H1 (cell line): Measurements from ENCODE around the gene PERCC1. TPM values are rescaled to one million over a fixed set of nuclear protein-coding genes. Genes with fewer than 3 reads are reported as not detected.
A peak's percentile ranks its signal among the peaks of the same experiment; 100 is the strongest.

Experiments
- CTCF ChIA-PET: fragments of 300-600 bp; sonication (Branson Sonifier 250); formaldehyde crosslinking; loops from one replicate; lab custom pipeline; 2021; ENCODE audit not compliant: partially characterized antibody; lab: Charles Lee
- POLR2A ChIA-PET: fragments of 300-600 bp; sonication (Branson Sonifier 250); formaldehyde crosslinking; loops from one replicate; lab custom pipeline; 2021; ENCODE audit warnings: inconsistent platforms; ENCODE audit not compliant: partially characterized antibody; lab: Charles Lee
- DNase-seq, 2 experiments: peaks; one replicate each; pipeline versions ENCODE4 v3.0.0 to v3.0.0-alpha.2; 2010 to 2022; ENCODE audit warnings: low spot score in 2 of 2, low read depth in 1 of 2, mixed read lengths in 1 of 2
- FAIRE-seq: peaks from 2 replicates; lab custom pipeline; 2011; peaks lifted over from hg19 to GRCh38; lab: Jason Lieb, UNC
- H2AFZ ChIP-seq: 2 replicates; pipeline ENCODE4 v1.8.1; 2012; ENCODE audit warnings: low read length, inconsistent platforms
- H2AK5ac ChIP-seq: 2 replicates; pipeline ENCODE4 v1.6.1; 2013; ENCODE audit warnings: low read depth, low read length
- H2BK120ac ChIP-seq: replicated peaks from 2 replicates; pipeline ENCODE3; 2013; ENCODE audit warnings: low read depth, low read length, inconsistent platforms
- H2BK12ac ChIP-seq: 2 replicates; pipeline ENCODE4 v1.6.1; 2013; ENCODE audit warnings: low read depth, low read length
- H2BK15ac ChIP-seq: 2 replicates; pipeline ENCODE4 v1.6.1; 2013; ENCODE audit warnings: low read length
- H2BK20ac ChIP-seq: 2 replicates; pipeline ENCODE4 v1.6.1; 2013; ENCODE audit warnings: low read length
- H2BK5ac ChIP-seq: 2 replicates; pipeline ENCODE4 v1.6.1; 2013; ENCODE audit warnings: low read depth, low read length
- H3K14ac ChIP-seq: 2 replicates; pipeline ENCODE4 v1.6.1; 2013; ENCODE audit warnings: inconsistent platforms; ENCODE audit not compliant: insufficient read length
- H3K18ac ChIP-seq: 2 replicates; pipeline ENCODE4 v1.6.1; 2013; ENCODE audit warnings: low read length; ENCODE audit errors: extremely low read depth
- H3K23ac ChIP-seq: 2 replicates; pipeline ENCODE4 v1.6.1; 2013; ENCODE audit warnings: inconsistent platforms; ENCODE audit not compliant: insufficient read length
- H3K23me2 ChIP-seq: 2 replicates; pipeline ENCODE4 v1.6.1; 2013; ENCODE audit warnings: low read depth, low read length
- H3K27ac ChIP-seq: 2 replicates; pipeline ENCODE4 v1.6.1; 2011; ENCODE audit warnings: low read depth, low read length, inconsistent platforms
- H3K27me3 ChIP-seq, 4 experiments: replicated peaks in 1 of 4; 1 replicate in 1 of 4; 2 replicates in 3 of 4; pipeline versions ENCODE4 v1.6.1 to v1.8.1; 2011 to 2013; ENCODE audit warnings: low read length in 3 of 4, mild to moderate bottlenecking in 3 of 4, inconsistent platforms in 2 of 4, mixed read lengths in 2 of 4, moderate library complexity in 1 of 4; ENCODE audit not compliant: control insufficient read depth in 3 of 4, insufficient read depth in 3 of 4; ENCODE audit errors: extremely low read depth in 1 of 4
- H3K36me3 ChIP-seq, 4 experiments: 2 replicates each; pipeline versions ENCODE4 v1.6.1 to v1.8.1; 2011 to 2013; ENCODE audit warnings: mild to moderate bottlenecking in 4 of 4, low read length in 3 of 4, moderate library complexity in 2 of 4, control low read depth in 1 of 4, inconsistent platforms in 1 of 4; ENCODE audit not compliant: insufficient read depth in 4 of 4, control insufficient read depth in 2 of 4
- H3K4ac ChIP-seq: replicated peaks from 2 replicates; pipeline ENCODE3; 2013; ENCODE audit warnings: low read length, low read depth, mixed read lengths, inconsistent platforms; ENCODE audit not compliant: insufficient read length
- H3K4me1 ChIP-seq, 4 experiments: replicated peaks in 1 of 4; 1 replicate in 1 of 4; 2 replicates in 3 of 4; pipeline versions ENCODE4 v1.6.1 to v1.8.1; 2011 to 2013; ENCODE audit warnings: low read length in 3 of 4, inconsistent platforms in 2 of 4, mixed read lengths in 1 of 4; ENCODE audit not compliant: insufficient read depth in 4 of 4, control insufficient read depth in 3 of 4
- H3K4me2 ChIP-seq, 2 experiments: 2 replicates each; pipeline versions ENCODE4 v1.6.1 to v1.8.1; 2011 to 2013; ENCODE audit warnings: low read depth in 2 of 2, low read length in 2 of 2, control low read depth in 1 of 2, inconsistent platforms in 1 of 2, mild to moderate bottlenecking in 1 of 2; ENCODE audit not compliant: insufficient read depth in 1 of 2
- H3K4me3 ChIP-seq, 4 experiments: fragments of 200-600, 300-600 bp in 1 of 4; sonication (generic), shearing (Covaris generic), sonication (Bioruptor Twin) in 1 of 4; 2 replicates each; pipeline versions ENCODE4 v1.5.1 to v1.8.1; 2011 to 2016; ENCODE audit warnings: low read length in 4 of 4, low read depth in 3 of 4, control low read depth in 2 of 4, inconsistent platforms in 2 of 4, mild to moderate bottlenecking in 2 of 4, mixed read lengths in 1 of 4, moderate library complexity in 1 of 4; ENCODE audit not compliant: insufficient read depth in 2 of 4; ENCODE audit errors: extremely low read depth in 1 of 4
- H3K56ac ChIP-seq: replicated peaks from 2 replicates; pipeline ENCODE3; 2013; ENCODE audit warnings: low read depth, mild to moderate bottlenecking, mixed read lengths, low read length, inconsistent platforms; ENCODE audit not compliant: insufficient read length
- H3K79me1 ChIP-seq: 2 replicates; pipeline ENCODE4 v1.6.1; 2013; ENCODE audit warnings: low read depth, low read length, control low read depth
- H3K79me2 ChIP-seq, 2 experiments: 2 replicates each; pipeline versions ENCODE4 v1.6.1 to v1.8.1; 2012 to 2013; ENCODE audit warnings: low read length in 2 of 2, mild to moderate bottlenecking in 2 of 2, inconsistent platforms in 1 of 2; ENCODE audit not compliant: insufficient read depth in 2 of 2, control insufficient read depth in 1 of 2
- H3K9ac ChIP-seq, 4 experiments: replicated peaks in 1 of 4; 1 replicate in 1 of 4; 2 replicates in 3 of 4; pipeline versions ENCODE4 v1.6.1 to v1.8.1; 2011 to 2013; ENCODE audit warnings: low read depth in 3 of 4, low read length in 3 of 4, control low read depth in 2 of 4, mild to moderate bottlenecking in 2 of 4, moderate library complexity in 2 of 4, inconsistent platforms in 1 of 4; ENCODE audit errors: extremely low read depth in 1 of 4
- H3K9me3 ChIP-seq, 2 experiments: 2 replicates each; pipeline versions ENCODE4 v1.6.1 to v1.8.1; 2012 to 2013; ENCODE audit warnings: mild to moderate bottlenecking in 2 of 2, moderate library complexity in 2 of 2, control low read depth in 1 of 2, inconsistent platforms in 1 of 2, low read depth in 1 of 2, low read length in 1 of 2, mixed read lengths in 1 of 2; ENCODE audit not compliant: insufficient read depth in 2 of 2
- H4K20me1 ChIP-seq, 2 experiments: replicated peaks in 1 of 2; 2 replicates each; pipeline versions ENCODE3 to v1.8.1; 2011 to 2013; ENCODE audit warnings: inconsistent platforms in 2 of 2, low read length in 2 of 2, mild to moderate bottlenecking in 1 of 2; ENCODE audit not compliant: insufficient read depth in 2 of 2, control insufficient read depth in 1 of 2
- H4K5ac ChIP-seq: 2 replicates; pipeline ENCODE4 v1.6.1; 2013; ENCODE audit warnings: low read length, low read depth, mixed read lengths, inconsistent platforms; ENCODE audit not compliant: insufficient read length
- H4K8ac ChIP-seq: 2 replicates; pipeline ENCODE4 v1.8.0; 2013; ENCODE audit warnings: mild to moderate bottlenecking, moderate library complexity, low read length, inconsistent platforms; ENCODE audit not compliant: insufficient read depth; ENCODE audit errors: extremely low read depth
- H4K91ac ChIP-seq: replicated peaks from 2 replicates; pipeline ENCODE3; 2013; ENCODE audit warnings: low read length, mixed read lengths, inconsistent platforms; ENCODE audit not compliant: insufficient read length
- TAF7 ChIP-seq: optimal IDR thresholded peaks from 2 replicates; pipeline ENCODE3; 2011; ENCODE audit warnings: low read depth, mild to moderate bottlenecking, inconsistent platforms, low read length, moderate library complexity, borderline replicate concordance
- WGBS, 2 experiments: shearing (Covaris generic) in 1 of 2; methylation state at CpG; one replicate each; pipeline versions ENCODE4 v1.1.6 to v1.1.7; 2013 to 2015; ENCODE audit warnings: low lambda C conversion rate in 2 of 2, mixed read lengths in 2 of 2, inconsistent platforms in 1 of 2, low coverage in 1 of 2, missing lambda C conversion rate in 1 of 2; ENCODE audit not compliant: insufficient replicate concordance in 2 of 2, insufficient coverage in 1 of 2, insufficient read length in 1 of 2; ENCODE audit errors: extremely low coverage in 1 of 2, missing lambda C conversion rate in 1 of 2; 5-methylcytosine and 5-hydroxymethylcytosine counted together
- polyA plus RNA-seq, 7 experiments: library from polyadenylated mRNA; depleted of rRNA in 3 of 7; stranded (reverse) in 5 of 7; unstranded in 2 of 7; fragments of >200 nt in 5 of 7; fragments of 200-250 nt in 2 of 7; gene quantifications; 1 replicate in 5 of 7; 2 replicates in 1 of 7; 4 replicates in 1 of 7; pipeline versions ENCODE4 v1.2.1 to v1.2.3, GENCODE V29; 2011 to 2013; ENCODE audit warnings: missing spikeins in 2 of 7, mixed read lengths in 2 of 7
- total RNA-seq: library from RNA; stranded (reverse); fragmentation: NEBNext Ultra II Directional; extraction: Animal tissue kit (Norgen Biotek cat#: 25700); gene quantifications from 2 replicates; pipeline ENCODE4 v1.2.1, GENCODE V29; 2021

Gene PERCC1
- total and polyA plus RNA-seq, 2 of the 8 experiments (the other 6 are each of a cell fraction or from before 2014, with no cell fraction given), result not detected

- Histone ChIP-seq H2BK120ac (no peak overlapping the region), H3K4me2 (no peak overlapping the region), H3K27me3 (no peaks in the 10 kb centered on the region), H3K9me3 (no peaks in the 10 kb centered on the region), H3K79me1 (no peaks in the 10 kb centered on the region), H3K23ac (no peak overlapping the region), H2AK5ac (no peak overlapping the region), H3K56ac (no peak overlapping the region), H2AFZ (no peak overlapping the region), H3K36me3 (peaks cover 0 to 21% (median 0%) of the 10 kb centered on the region in 4 experiments; a peak in 1 of 8 replicates), H3K9ac (no peak overlapping the region), H3K4me1 (no peaks in the 10 kb centered on the region; a peak in 1 of 7 replicates), H3K4ac (no peak overlapping the region), H3K23me2 (no peaks in the 10 kb centered on the region), H3K4me3 (no peak overlapping the region), H3K14ac (no peak overlapping the region), H2BK5ac (no peak overlapping the region), H4K5ac (no peak overlapping the region), H4K8ac (peak overlapping the region; percentile 92), H3K27ac (no peak overlapping the region), H2BK15ac (no peak overlapping the region), H2BK20ac (no peak overlapping the region), H3K79me2 (no peaks in the 10 kb centered on the region), H3K18ac (no peak overlapping the region), H2BK12ac (no peak overlapping the region), H4K91ac (no peak overlapping the region), H4K20me1 (peaks cover 0 to 5% of the 10 kb centered on the region in 2 experiments)
- POLR2A ChIA-PET, result interaction anchor here (0.9 to 2.0 kb wide), 12 partner anchors 9 to 71 kb away, joined by 3 to 7 read pairs (median 4); partner anchors contain the start of genes PERCC1 and TELO2
- FAIRE-seq (no peak), DNase-seq (no peak)
- no peak for TF ChIP-seq TAF7
- WGBS, 2 experiments, result 91% methylated on average over 31 of the region's 38 CpGs; no CpG with 5 or more reads in 1 of the 2 experiments
- CTCF ChIA-PET, result interaction anchor here (0.6 to 3.9 kb wide), 8 partner anchors 11 to 501 kb away, joined by 3 to 20 read pairs (median 5); no protein-coding TSS in a partner anchor
These were observed 12.6 kb downstream of the PERCC1 start for GRCh38 chr16:1443403-1443973.
